Liver (tissue), 9 donors: Measurements from ENCODE around the gene TGM5. TPM values are rescaled to one million over a fixed set of nuclear protein-coding genes. Genes with fewer than 3 reads are reported as not detected.

Source experiments
- DNase-seq: peaks from one replicate; pipeline ENCODE4 v3.0.0-alpha.2; 2017; ENCODE audit warnings: low spot score
- H3K27ac ChIP-seq, 2 donors: one replicate each; pipeline ENCODE4 v1.7.0; 2013; ENCODE audit warnings: inconsistent platforms in 2 of 2, low read length in 2 of 2, control low read depth in 1 of 2, low read depth in 1 of 2, mild to moderate bottlenecking in 1 of 2
- H3K27me3 ChIP-seq, 4 donors: one replicate each; pipeline versions ENCODE4 v1.6.1 to v1.7.0; 2013; ENCODE audit warnings: low read length in 3 of 4, inconsistent platforms in 1 of 4, mild to moderate bottlenecking in 1 of 4, moderate library complexity in 1 of 4; ENCODE audit not compliant: control insufficient read depth in 4 of 4, insufficient read depth in 4 of 4
- H3K36me3 ChIP-seq, 4 donors: one replicate each; pipeline versions ENCODE4 v1.6.1 to v1.7.0; 2013; ENCODE audit warnings: low read length in 3 of 4, mild to moderate bottlenecking in 3 of 4, low read depth in 1 of 4, moderate library complexity in 1 of 4; ENCODE audit not compliant: control insufficient read depth in 4 of 4, insufficient read depth in 3 of 4
- H3K4me1 ChIP-seq, 4 donors: one replicate each; pipeline versions ENCODE4 v1.6.1 to v1.7.0; 2013; ENCODE audit warnings: low read length in 3 of 4, mild to moderate bottlenecking in 3 of 4, moderate library complexity in 1 of 4; ENCODE audit not compliant: control insufficient read depth in 4 of 4, insufficient read depth in 4 of 4
- H3K4me3 ChIP-seq, 3 donors: one replicate each; pipeline versions ENCODE4 v1.6.1 to v1.7.0; 2013; ENCODE audit warnings: low read length in 3 of 3, control low read depth in 1 of 3, low read depth in 1 of 3, mild to moderate bottlenecking in 1 of 3
- H3K9ac ChIP-seq, 2 donors: one replicate each; pipeline ENCODE4 v1.7.0; 2013; ENCODE audit warnings: low read length in 2 of 2, mild to moderate bottlenecking in 2 of 2, moderate library complexity in 2 of 2, control low read depth in 1 of 2, low read depth in 1 of 2
- H3K9me3 ChIP-seq, 4 donors: one replicate each; pipeline versions ENCODE4 v1.6.1 to v1.7.0; 2013; ENCODE audit warnings: low read length in 3 of 4; ENCODE audit not compliant: control insufficient read depth in 4 of 4
- ATF3 ChIP-seq: IDR thresholded peaks from 2 replicates; pipeline ENCODE4 v1.6.1; 2016; ENCODE audit warnings: antibody characterized with exemption
- CTCF ChIP-seq: fragments of 150-350 bp; IDR thresholded peaks from 2 replicates; pipeline ENCODE4 v1.5.1; 2017; ENCODE audit warnings: improper control_type of control experiment, low read depth, low read length; ENCODE audit not compliant: missing input control
- FOXA2 ChIP-seq: IDR thresholded peaks from 2 replicates; pipeline ENCODE4 v1.6.1; 2016; ENCODE audit warnings: antibody characterized with exemption
- GABPA ChIP-seq, 2 donors: IDR thresholded peaks in 1 of 2; conservative IDR thresholded peaks in 1 of 2; 2 replicates each; pipeline ENCODE4 v1.6.1; 2016; ENCODE audit warnings: antibody characterized with exemption in 2 of 2, mild to moderate bottlenecking in 1 of 2, moderate library complexity in 1 of 2
- HNF4A ChIP-seq, 2 donors: conservative IDR thresholded peaks; 2 replicates each; pipeline ENCODE4 v1.6.1; 2016; ENCODE audit warnings: antibody characterized with exemption in 2 of 2, mild to moderate bottlenecking in 2 of 2
- HNF4G ChIP-seq: IDR thresholded peaks from 2 replicates; pipeline ENCODE4 v1.6.1; 2016; ENCODE audit warnings: antibody characterized with exemption
- JUND ChIP-seq, 2 donors: IDR thresholded peaks; 2 replicates each; pipeline ENCODE4 v1.6.1; 2016; ENCODE audit warnings: antibody characterized with exemption in 2 of 2
- MAX ChIP-seq: IDR thresholded peaks from 2 replicates; pipeline ENCODE4 v1.6.1; 2016; ENCODE audit warnings: antibody characterized with exemption
- NR2F2 ChIP-seq: IDR thresholded peaks from 2 replicates; pipeline ENCODE4 v1.6.1; 2016; ENCODE audit warnings: antibody characterized with exemption
- RAD21 ChIP-seq, 2 donors: IDR thresholded peaks; 2 replicates each; pipeline ENCODE4 v1.6.1; 2016; ENCODE audit warnings: antibody characterized with exemption in 2 of 2, mild to moderate bottlenecking in 2 of 2
- REST ChIP-seq: IDR thresholded peaks from 2 replicates; pipeline ENCODE4 v1.6.1; 2016; ENCODE audit warnings: antibody characterized with exemption, mild to moderate bottlenecking
- RXRA ChIP-seq, 2 donors: IDR thresholded peaks; 2 replicates each; pipeline ENCODE4 v1.6.1; 2017 to 2018; ENCODE audit warnings: antibody characterized with exemption in 2 of 2, mild to moderate bottlenecking in 1 of 2
- SP1 ChIP-seq: IDR thresholded peaks from 2 replicates; pipeline ENCODE4 v1.6.1; 2018; ENCODE audit warnings: antibody characterized with exemption, mild to moderate bottlenecking
- YY1 ChIP-seq: IDR thresholded peaks from 2 replicates; pipeline ENCODE4 v1.6.1; 2016; ENCODE audit warnings: antibody characterized with exemption, mild to moderate bottlenecking
- ZBTB33 ChIP-seq: IDR thresholded peaks from 2 replicates; pipeline ENCODE4 v1.6.1; 2016; ENCODE audit warnings: antibody characterized with exemption
- WGBS: extraction: QIAGEN DNeasy Blood & Tissue Kit; methylation state at CpG from one replicate; pipeline ENCODE4 v1.1.7; 2013; 5-methylcytosine and 5-hydroxymethylcytosine counted together
- polyA plus RNA-seq, 2 donors: library from polyadenylated mRNA; stranded (reverse) in 1 of 2; unstranded in 1 of 2; fragments of 200-250 nt in 1 of 2; fragments of >200 nt in 1 of 2; fragmentation: Nextera tagmentation in 1 of 2; extraction: Ambion mirVana in 1 of 2; gene quantifications; one replicate each; pipeline versions ENCODE4 v1.2.1 to v1.2.3, GENCODE V29; 2013 to 2015
- total RNA-seq, 2 donors: library from RNA; depleted of rRNA; stranded (reverse); fragments of >200 nt; gene quantifications; one replicate each; pipeline ENCODE4 v1.2.3, GENCODE V29; 2014
- donor health status: healthy.
- donor health status: healthy.
- donor health status: healthy.
- donor health status: healthy.
- donor health status: healthy.

Gene TGM5
- total and polyA plus RNA-seq, 4 donors = not detected

GRCh38 chr15:43193710-43194109, 73.0 kb downstream of the TGM5 start:
- no peak for DNase-seq
- Histone ChIP-seq H3K4me3 (no peak overlapping the region), H3K36me3 (peaks cover 7 to 65% (median 57%) of the 10 kb centered on the region in 4 donors), H3K9me3 (no peaks in the 10 kb centered on the region), H3K27me3 (no peaks in the 10 kb centered on the region), H3K9ac (no peak overlapping the region), H3K4me1 (peaks cover 0 to 6% (median 2%) of the 10 kb centered on the region in 4 donors), H3K27ac (no peak overlapping the region)
- WGBS = 94% methylated on average over 2 of the region's 2 CpGs
- TF ChIP-seq REST (no peak), YY1 (no peak), FOXA2 (no peak), RAD21 (IDR thresholded peaks at IDR 0.05) (no peak), MAX (no peak), GABPA (IDR thresholded peaks at IDR 0.05 in 1 of 2, conservative IDR thresholded peaks at IDR 0.05 in 1 of 2) (no peak), HNF4A (conservative IDR thresholded peaks at IDR 0.05) (no peak), RXRA (IDR thresholded peaks at IDR 0.05) (no peak), ATF3 (no peak), CTCF (no peak), ZBTB33 (no peak), SP1 (no peak)

- DNase-seq = no peak
- WGBS = 66% methylated on average over 1 of the region's 1 CpG
- H3K9ac ChIP-seq = no peak overlapping the region
- no peak overlapping the region for H3K4me3 ChIP-seq
- H3K27ac ChIP-seq = no peak overlapping the region
- no peaks in the 10 kb centered on the region for H3K9me3 ChIP-seq
- H3K36me3 ChIP-seq = peaks cover 9 to 49% (median 47%) of the 10 kb centered on the region in 4 donors
- H3K27me3 ChIP-seq = no peaks in the 10 kb centered on the region
- H3K4me1 ChIP-seq = peaks cover 0 to 17% (median 11%) of the 10 kb centered on the region in 4 donors
- no peak for TF ChIP-seq HNF4A (conservative IDR thresholded peaks at IDR 0.05)
- no peak for TF ChIP-seq ATF3
- no peak for TF ChIP-seq RXRA (IDR thresholded peaks at IDR 0.05)
- TF ChIP-seq HNF4G = no peak
- TF ChIP-seq YY1 = no peak
- no peak for TF ChIP-seq GABPA (IDR thresholded peaks at IDR 0.05 in 1 of 2, conservative IDR thresholded peaks at IDR 0.05 in 1 of 2)
- TF ChIP-seq JUND (IDR thresholded peaks at IDR 0.05) = no peak
- TF ChIP-seq CTCF = no peak
- TF ChIP-seq FOXA2 = no peak
- TF ChIP-seq NR2F2 = no peak
- no peak for TF ChIP-seq ZBTB33
Observed at GRCh38 chr15:43190178-43190577, 76.5 kb downstream of the TGM5 start.
